ENCODE results near the gene PTPN7.
"Not testable (repeated sequence)": the region's sequence is repeated elsewhere in the genome, so short reads cannot be mapped to it uniquely, and the experiment has no call there.

The PTPN7 gene

DNA sequence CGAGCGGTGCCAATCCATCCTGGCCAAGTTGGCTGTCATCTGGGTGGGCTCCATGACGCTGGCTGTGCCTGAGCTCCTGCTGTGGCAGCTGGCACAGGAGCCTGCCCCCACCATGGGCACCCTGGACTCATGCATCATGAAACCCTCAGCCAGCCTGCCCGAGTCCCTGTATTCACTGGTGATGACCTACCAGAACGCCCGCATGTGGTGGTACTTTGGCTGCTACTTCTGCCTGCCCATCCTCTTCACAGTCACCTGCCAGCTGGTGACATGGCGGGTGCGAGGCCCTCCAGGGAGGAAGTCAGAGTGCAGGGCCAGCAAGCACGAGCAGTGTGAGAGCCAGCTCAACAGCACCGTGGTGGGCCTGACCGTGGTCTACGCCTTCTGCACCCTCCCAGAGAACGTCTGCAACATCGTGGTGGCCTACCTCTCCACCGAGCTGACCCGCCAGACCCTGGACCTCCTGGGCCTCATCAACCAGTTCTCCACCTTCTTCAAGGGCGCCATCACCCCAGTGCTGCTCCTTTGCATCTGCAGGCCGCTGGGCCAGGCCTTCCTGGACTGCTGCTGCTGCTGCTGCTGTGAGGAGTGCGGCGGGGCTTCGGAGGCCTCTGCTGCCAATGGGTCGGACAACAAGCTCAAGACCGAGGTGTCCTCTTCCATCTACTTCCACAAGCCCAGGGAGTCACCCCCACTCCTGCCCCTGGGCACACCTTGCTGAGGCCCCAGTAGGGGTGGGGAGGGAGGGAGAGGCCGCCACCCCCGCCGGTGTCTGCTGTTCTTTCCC, 32.4 kb downstream of the PTPN7 start:
- no peak for DNase-seq

DNA sequence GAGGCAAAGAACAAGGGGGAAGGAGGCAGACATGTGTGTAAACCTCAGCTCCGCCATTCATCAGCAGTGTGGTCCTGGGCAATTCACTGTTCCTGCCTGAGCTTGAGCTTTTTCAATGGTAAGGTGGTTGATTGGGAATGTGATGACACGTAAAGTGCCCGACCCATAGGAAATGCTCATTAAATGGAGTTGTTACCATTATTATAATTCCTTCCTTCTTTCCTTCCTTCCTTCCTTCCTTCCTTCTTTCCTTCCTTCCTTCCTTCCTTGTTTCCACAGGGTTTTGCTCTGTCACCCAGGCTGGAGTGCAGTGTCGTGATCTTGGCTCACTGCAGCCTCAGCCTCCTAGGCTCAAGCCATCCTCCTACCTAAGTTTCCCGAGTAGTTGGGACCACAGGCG, 33.3 kb downstream of the PTPN7 start:
- no peak for DNase-seq

DNA sequence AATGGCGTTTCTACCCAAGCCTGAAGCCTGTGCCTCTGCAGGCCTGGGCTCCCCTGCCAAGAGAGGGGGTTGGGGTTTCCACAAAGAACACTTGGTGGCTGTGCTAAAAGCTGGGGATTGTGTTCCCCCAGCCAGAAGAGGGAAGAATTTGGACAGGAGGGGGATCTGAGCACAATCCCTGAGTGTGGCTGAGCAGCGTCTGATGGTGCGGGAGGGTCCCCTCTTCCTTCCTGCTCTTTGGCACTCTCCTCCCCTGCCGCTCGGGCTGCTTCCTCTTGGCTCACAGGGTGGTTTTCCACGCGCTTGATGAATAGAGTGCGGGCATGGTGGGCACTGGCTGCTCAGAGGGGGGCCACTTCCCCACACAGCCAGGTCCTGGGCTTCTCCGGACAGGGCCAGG, 34.0 kb downstream of the PTPN7 start:
- no peak for DNase-seq

DNA sequence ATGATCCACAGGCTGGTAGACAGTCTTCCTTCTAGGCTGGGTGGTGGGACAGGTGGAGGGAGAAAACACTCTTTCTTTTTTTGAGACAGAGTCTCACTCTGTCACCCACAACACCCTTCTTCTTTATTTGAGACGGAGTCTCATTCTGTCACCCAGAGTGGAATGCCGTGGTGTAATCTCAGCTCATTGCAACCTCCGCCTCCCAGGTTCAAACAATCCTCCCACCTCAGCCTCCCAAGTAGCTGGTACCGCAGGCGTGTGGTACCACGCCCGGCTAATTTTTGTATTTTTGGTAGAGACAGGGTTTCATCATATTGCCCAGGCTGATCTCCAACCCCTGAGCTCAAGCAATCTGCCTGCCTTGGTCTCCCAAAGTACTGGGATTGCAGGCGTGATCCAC, 34.8 kb downstream of the PTPN7 start:
- no peak for DNase-seq

DNA sequence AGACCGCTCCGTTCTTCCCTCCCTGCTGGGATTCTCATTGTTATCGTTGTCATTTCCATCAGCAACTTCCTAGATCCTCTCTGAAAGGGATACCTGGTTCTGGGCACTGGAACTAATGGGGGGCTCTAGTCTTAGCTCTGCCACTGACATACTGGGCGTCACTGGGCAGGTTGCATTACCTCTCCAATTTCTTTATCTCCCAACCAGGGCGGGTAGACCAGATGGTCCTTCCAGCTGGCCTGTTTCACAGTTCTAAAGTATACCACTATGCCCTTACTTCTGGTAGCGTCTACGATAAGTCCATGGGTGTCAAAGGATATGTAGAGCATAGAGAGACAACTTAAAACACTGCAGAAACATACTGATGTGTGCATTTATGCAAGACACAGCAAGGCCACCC, 36.3 kb downstream of the PTPN7 start:
- no peak for DNase-seq

DNA sequence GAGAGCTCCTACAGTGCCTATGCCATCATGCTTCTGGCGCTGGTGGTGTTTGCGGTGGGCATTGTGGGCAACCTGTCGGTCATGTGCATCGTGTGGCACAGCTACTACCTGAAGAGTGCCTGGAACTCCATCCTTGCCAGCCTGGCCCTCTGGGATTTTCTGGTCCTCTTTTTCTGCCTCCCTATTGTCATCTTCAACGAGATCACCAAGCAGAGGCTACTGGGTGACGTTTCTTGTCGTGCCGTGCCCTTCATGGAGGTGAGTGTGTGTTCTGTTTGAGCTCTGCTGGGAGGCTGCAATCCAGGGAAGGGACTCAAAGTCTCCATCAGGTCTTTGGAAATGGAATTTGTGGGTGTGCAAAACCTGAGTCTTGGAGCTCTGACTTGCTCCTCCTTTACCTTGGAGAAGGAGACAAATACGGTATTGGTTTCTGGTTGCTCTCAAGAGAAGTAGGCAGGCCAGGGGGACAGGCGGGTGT, 37.0 kb downstream of the PTPN7 start:
- DNase-seq = no peak

DNA sequence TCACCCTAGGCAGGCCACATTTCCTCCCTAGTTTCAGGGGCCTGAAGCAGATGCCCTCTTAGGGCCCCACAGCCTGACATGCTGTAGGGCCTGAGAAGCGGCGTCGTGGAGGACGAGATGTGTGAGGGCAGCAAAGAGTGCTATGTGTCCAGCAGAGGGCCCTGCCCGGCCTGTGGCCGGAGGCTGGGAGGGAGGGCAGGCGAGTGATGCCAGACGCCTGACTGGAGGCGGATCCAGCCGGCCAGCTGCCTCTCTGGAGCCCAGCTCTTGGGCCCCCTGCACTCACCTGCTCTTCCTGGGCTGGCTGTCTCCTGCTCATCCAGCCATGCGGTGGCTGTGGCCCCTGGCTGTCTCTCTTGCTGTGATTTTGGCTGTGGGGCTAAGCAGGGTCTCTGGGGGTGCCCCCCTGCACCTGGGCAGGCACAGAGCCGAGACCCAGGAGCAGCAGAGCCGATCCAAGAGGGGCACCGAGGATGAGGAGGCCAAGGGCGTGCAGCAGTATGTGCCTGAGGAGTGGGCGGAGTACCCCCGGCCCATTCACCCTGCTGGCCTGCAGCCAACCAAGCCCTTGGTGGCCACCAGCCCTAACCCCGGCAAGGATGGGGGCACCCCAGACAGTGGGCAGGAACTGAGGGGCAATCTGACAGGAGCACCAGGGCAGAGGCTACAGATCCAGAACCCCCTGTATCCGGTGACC, 37.6 kb downstream of the PTPN7 start, which contains the start of gene GPR37L1:
Gene GPR37L1, plus strand, starts transcription at position 279 of the 697 bp plus-strand sequence. Its CDS starts 47 bp downstream, at position 326.
- no peak for DNase-seq

DNA sequence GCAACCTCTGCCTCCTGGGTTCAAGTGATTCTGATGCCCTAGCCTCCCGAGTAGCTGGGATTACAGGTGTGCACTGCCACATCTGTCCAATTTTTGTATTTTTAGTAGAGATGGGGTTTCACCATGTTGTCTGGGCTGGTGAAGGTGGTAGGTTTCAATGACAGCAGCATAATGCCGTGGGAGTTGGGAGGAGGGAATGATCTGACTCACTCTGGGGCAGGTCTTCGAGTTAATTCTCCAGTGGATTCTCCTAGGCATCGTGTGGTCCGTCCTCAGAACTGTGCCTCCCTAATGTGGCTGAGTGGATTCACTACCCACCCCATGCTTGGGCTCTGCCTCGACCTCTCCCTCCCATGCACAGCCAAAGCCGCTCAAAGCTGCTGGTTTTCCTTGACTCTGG, 39.4 kb downstream of the PTPN7 start:
- DNase-seq = no peak

DNA sequence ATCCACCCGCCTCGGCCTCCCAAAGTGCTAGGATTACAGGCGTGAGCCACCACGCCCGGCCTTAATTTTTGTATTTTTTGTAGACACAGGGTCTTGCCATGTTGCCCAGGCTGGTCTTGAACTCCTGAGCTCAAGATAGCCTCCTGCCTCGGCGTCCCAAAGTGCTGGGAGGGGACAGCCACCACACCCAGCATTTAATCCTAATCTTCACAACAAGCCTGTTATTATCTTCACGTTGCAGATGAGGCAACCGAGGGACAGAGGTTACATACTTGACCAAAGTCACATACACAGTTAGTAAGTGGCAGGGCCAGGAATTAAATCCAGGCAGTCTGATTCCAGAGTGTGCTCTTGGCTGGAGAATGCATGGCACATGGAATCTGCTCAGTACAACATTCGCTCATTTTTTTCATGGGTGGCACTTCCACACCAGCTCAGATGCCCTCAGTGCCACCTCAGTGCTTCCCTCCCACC, 42.5 kb downstream of the PTPN7 start:
- no peak for DNase-seq

DNA sequence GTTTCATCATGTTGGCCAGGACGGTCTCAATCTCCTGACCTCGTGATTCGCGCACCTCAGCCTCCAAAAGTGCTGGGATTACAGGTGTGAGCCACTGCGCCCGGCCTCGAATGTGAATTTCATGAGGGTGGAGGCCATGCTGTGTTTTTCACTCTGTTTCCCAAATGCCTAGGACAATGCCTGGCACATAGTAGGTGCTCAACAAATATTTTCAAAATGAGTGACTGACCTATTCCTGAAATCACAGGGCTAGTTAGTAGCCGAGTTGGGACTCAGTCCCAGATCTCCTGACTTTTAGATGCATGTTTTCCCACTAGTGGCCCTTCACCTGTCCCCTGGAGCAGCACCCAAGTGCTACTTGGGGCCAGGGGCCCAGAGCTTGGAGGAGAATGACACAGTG, 44.1 kb downstream of the PTPN7 start:
- no peak for DNase-seq

DNA sequence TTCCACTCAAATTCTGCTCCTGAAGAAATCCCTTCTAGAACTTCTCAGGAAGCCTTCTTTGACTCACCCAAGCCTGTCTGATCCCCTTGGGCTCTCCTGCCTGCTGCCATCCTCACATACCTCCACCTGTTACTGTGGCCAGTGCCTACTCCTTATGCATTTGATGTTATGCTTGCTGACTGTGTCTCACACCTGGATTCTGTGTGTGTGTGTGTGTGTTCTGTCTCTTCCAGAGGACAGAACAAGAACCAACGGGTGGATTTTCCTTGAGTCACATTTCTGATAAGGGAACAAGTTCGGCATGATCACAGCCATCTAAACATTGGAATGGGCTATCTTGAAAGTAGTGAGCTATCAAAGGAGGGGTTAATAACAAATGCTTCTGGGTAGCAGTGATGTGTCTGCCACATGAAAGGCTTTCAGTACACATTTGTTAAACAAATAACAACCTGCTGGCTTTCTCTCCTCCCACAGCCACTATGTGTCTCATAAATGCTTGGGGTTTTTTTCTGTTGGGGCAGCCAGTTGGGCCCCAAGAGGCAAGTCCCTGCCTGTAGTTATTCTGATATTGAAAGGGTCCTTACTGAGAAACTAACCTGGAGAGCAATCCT, 46.6 kb downstream of the PTPN7 start:
- no peak for DNase-seq

DNA sequence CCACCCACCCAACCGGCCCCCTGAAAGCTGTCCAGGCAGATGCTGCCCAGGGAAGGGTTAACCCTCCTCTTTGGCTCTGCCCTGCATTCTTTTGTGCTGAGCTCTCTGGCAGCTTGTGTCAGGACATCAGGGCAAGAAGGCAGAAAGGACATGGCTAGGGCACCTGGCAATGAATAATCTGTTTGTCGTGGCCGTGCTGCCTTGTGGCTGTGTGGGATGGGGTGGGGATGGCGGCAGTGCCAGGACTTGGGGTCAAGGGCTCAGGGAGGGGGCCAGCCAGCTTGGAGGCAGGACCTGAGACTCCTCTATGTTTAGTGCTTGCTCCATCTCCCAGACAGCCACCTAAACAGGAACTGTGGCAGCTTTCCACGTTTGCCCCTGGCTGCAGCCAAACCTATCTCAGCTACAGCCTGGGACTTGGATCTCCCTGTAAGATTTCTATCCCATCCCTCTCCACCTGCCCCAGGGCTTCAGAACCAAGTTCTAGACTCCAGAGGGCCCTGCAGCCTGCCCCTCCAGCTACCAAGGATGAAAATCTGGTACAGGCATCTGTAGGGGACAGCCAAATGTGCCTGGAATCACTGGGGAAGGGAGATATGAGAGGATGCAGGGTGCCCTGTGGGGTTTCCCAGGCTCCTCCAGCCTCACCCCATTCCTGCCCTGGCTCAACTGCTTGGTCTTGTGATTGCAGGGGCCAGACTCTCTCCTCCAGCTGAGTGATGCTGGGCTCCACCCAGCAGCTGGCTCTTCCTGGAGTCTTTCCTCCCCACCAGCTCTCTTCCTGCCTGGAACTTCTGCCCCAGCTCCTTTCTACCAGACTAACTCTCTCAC, 47.3 kb downstream of the PTPN7 start:
- no peak for DNase-seq

DNA sequence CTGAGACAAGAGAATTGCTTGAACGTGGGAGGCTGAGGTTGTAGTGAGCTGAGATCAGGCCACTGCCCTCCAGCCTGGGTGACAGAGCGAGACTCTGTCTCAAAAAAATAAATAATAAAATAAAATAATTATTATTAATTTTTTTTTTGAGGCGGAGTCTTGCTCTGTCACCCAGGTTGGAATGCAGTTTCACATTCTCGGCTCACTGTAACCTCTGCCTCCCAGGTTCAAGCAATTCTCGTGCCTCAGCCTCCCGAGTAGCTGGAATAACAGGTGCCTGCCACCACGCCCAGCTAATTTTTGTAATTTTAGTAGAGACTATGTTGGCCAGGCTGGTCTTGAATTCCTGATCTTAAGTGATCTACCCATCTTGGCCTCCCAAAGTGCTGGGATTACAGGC, 48.8 kb downstream of the PTPN7 start:
- not testable (repeated sequence) for DNase-seq

DNA sequence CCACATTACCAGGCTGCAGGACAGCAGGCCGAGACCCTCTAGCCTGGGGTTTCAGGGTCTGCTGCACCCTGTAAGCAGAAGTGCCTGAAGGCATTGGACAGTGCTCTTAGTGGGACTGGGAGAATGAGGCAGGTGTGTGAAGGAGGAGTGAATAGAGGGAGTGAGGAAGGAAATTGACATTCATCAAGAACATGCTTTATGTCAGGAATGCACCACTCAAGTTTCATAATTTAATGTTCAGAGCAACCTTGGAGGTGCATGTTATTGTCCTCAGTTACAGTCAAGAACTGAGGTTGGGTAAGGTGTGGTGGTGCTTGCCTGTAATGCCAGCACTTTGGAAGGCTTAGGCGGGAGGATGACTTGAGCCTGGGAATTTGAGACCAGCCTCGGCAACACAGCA, 49.4 kb downstream of the PTPN7 start:
- DNase-seq = no peak

DNA sequence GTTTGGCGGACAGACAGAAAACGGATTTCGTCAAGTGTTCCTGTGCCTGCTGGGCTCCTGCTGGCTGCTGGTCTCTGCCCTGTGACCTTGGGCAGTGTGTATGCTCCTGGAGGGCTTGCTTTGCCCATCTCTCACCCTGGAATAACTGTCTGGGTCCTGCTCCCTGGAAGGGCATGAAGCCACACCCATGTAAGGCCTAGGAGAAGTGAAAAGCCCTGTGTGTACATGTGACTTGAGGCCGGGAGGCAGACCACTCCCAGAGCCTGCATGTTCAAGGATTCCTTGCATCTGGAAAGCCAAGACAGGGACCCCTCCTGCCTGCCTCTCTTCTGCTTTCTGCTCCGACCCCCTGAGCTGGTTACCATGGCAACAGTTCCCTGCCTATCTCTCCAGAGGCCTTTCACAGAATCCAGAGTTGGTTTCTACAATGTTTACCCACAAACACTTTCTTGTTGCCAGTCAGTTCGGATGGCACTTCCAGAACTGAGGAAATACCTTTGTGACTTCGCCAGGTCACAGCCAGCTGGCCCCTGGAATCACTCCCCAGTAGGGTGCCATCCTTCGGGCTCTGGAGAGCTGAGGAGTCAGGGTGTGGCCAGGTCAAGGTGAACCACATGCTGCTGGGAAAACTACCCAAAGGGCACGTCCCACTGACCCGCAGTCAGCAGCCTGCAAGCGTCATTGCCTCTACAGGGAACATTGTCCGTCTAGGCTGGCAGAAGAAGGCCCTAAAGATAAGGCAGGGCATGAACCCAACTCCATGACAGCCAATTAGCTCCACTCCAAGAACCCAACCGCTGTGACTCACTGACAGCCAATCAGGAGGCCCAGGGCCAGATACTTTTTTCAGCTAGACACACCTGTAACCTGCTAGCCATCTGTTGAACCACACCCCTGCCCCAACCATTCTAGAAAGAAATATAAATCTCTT, 52.3 kb downstream of the PTPN7 start:
- no peak for DNase-seq

DNA sequence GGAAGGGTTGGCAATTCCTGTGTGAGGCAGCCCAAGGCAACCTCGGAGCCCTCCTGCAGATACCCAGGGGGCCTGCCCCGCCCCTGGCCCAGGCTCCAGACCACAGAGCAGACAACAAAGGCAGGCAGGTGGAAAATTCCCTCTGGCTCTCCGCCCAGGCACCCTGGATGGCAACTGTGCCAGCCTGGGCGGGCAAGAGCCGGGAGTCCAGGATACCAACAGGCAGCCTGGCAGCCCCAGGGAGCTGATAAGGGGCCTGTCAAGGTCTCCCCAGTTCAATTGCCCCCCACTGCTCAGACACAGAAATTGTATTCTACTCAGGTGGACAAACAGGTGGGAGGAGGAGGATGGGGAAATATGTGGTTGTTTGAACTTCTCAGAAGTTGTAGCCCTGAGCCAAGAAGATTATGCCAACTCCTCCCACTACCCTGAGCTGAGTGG, 53.1 kb downstream of the PTPN7 start:
- no peak for DNase-seq

DNA sequence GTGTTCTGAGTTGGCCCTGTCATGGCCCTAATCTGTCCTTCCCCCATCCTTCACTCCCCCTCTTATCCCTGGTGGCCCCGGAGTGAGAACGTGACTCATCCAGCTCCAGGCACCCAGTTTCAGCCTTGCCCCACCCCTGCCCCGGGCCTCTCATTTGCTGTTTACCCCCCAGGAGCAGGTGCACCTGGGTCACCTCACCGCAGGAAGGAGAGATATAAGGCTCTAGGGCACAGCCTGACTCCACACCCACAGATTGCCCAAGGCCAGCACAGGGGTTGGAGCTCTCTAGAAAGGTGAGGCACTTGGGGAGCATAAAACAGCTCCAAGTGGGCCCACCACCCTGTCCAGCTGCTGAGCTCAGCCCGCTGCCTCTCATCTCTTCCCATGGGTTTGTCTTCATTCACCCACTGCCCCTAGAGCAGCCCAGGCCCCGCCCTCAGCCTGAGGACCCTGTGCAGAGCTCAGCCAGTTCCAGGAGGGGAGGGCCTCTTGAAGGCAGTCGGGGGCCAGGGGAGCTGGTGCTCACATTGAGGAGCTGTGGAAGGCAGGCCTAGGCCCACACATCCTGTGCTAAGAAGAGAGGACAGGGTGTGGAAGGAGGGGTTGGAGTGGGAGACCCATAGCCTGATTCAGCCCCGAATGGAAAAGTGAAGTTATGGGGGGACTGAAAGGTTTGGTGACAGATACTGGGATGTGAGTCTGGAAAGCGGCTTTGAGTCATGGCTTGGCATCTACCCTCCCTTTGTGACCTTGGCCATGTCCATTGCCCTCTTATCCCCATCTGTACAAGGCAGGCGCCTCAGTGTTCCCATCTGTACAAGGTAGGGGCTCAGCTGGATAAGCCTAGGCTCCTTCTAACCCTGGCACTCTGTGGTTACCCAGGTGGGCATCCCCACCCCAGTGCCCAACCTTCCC, 53.8 kb downstream of the PTPN7 start:
- DNase-seq = no peak

DNA sequence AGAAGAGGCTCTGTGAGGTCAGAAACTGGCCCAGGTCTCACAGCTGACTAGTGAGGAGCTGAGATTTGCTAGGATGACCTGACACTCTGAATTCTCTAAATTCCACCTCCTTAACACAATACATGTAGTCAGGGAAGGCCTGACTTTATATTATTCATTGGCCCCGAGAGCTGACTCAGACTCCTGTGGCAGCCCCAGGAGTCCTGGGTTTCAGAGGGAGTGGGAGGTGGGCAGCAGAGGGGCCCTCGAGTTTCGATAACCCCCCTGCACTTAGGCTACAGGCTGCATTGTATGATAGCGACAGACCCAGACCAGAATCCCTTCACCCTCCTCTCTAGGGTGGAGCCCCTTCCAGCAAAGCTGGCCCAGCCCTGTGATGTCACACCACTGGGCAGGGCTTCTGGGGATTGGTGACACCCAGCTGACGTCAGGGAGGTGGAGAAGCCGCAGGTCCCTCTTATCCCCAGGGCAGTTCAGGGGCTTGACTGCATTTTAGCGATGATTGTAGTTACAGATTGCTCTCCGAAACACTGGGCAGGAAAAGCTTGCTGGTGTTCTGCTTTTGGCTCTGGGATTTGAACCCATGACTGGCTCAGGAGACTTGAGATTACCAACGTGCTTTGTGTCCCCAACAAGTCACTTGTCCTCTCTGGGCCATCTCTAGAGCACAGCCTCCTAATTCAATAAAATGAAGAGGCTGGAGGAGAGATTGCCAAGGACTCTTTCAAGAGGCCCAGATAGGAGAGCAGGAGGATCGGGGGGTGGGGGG, 54.6 kb downstream of the PTPN7 start:
- no peak for DNase-seq

DNA sequence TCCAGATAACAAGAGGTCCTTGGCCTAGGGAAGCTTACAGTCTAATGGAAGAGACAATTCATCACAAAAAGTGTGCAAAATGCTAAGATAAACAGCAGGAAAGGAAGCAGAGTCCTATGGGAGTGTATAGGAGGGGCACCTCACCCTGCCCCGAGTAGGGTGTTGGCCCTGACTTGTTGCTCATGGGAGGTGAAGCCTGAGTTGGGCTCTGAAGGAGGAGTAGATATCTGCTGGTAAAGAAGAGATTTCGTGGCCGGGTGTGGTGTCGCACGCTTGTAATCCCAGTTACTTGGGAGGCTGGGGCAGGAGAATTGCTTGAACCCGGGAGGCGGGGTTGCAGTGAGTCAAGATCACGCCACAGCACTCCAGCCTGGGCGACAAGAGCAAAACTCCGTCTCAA, 56.3 kb downstream of the PTPN7 start:
- DNase-seq = no peak

DNA sequence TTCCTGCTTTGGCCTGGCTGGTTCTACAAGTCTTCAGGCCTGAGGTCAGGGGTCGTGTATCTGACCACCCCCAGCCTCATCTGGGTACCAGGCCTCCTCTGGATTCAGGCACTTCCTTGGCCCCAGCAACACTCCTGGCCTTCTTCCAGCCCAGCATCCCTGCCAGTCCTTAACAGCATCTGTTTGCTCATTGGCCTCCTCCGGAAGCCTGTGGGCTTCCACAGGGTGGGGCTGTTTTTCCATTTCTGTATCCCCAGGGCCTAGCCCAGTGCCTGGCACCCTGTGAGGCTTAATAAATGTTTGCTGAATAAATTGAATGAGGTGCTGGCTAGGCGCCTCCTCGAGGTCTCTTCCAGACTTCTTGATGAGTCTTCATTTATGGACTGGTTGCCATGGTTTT, 59.2 kb downstream of the PTPN7 start:
- DNase-seq = no peak
